COLO829 (cell line): ENCODE data around the gene UBASH3B.

Experiments used
- DNase-seq: peaks from one replicate; pipeline ENCODE4 v3.0.0; 2012; ENCODE audit warnings: low spot score

Gene UBASH3B

DNA sequence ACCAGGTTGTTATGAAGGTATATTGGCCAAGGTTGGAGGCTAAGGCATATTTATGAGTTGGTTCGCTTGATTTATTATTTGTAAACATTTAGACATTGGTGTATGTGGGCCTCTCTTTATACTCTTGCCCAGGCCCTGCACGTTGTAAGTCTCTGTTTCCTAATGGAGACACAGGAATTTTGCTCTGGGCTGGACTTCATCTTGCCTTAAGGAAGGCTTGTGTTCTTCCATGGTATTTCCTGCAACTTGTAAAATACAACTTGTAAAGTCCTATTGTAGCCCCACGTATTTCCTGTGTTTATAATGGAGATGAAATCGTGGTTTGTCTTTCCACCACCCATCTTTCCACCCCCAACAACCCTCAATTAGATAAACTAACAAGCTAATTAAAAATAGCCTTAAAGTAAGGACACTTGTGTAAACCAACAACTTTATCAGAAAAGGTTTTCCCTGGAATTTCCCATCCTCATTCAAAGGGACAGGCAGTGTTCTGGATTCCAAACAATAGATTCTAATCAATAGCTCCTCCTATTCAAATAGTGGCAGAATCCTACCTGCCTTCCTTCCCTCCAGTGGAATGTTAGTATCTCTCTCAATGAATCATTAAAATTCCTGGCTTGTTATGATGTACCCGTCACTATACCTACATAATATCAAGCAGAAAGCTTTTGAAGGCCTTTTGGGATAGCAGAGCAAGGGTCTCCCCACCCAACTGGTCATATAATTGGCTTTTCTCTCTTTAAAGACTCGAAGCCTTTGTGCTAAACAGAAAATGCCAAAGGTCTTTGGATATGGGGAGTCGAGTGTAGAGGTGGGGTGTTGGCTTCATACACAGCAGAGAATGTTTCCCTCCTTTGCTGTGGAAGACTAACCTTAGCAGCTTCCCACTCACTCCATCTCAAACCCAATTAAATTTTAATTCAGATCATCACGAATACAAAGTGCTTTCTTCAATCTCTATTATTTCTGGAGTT lies 77.1 kb downstream of the UBASH3B start:
- no peak for DNase-seq

GRCh38 chr11:122733318-122733717 lies 77.8 kb downstream of the UBASH3B start:
- no peak for DNase-seq

DNA sequence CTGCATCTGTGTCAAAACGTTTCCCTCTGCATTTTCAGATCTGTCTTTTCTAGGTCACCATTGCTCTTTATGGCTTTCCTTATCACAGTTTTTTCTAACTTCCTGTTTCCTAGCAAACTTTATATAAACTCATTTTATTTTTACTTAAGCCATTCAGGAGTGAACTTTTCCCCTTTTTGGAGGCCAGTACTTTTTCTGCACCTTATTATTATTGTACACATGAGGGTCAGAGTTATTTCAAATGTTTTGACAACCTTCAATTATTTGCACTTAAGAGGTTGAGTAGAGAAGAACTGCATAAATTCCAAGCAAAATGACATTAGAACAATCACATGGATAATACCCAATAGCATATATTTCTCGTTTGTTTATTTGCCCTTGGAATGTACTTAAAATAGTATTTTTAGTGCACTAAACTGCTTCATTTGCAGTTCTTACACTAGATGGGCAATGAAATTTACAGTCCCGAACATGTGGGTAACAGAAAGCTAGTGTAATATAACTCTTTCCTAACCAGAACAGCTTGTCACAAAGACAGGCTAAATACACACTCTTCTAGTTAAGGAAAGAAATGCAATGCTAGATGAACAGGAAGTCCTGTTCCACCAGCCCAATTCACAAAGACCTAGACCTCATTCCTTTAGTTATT lies 79.5 kb downstream of the UBASH3B start:
- no peak for DNase-seq

GRCh38 chr11:122737951-122738693 lies 82.6 kb downstream of the UBASH3B start:
- peak; percentile 76 for DNase-seq

- DNase-seq = no peak
Measured at GRCh38 chr11:122741613-122742300, 86.2 kb downstream of the UBASH3B start.

GRCh38 chr11:122742301-122743018 lies 86.9 kb downstream of the UBASH3B start:
- DNase-seq = no peak

- no peak for DNase-seq
Measured at GRCh38 chr11:122743097-122743741, 87.7 kb downstream of the UBASH3B start.

GRCh38 chr11:122743949-122744348 lies 88.4 kb downstream of the UBASH3B start:
- DNase-seq = no peak

GRCh38 chr11:122744357-122744756 lies 88.8 kb downstream of the UBASH3B start:
- DNase-seq = no peak

DNA sequence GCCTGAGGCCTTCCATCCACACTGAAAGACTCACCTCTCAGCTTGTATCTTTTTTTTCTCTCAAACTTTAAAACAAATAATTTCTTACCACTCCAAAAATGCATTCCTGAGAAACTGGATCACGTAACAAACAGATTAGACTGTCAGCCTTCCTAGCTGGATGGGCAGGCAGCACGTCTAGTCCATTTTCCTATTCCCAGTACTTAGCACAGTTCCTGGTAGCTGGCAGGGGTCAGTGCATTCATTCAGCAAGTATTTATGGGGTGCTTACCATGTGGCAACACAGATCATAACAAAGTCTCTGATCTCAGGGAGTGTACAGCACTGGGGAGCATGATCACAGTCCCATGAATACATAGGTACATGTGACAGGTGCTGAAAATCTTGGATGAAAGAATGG lies 89.6 kb downstream of the UBASH3B start:
- no peak for DNase-seq

DNA sequence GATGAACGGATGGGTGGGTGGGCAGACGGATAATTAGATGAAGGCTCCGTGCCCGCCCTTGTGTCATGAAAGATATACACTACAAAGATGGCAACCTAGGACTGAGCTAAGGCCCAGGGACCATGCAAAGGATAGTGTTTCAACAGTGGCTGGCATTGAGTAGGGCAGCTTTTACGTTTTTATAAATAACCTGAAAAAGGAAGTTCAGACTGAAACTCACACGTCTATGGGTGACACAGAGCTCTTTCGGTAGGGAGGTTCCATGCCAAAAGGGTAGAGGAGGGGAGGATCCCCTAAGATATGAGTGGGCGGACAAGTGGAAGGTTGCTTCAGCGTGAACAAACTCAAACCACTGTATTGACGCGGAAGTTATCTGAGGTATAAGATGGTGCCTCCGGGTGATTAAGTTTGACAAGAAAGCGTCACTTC lies 90.5 kb downstream of the UBASH3B start:
- DNase-seq = no peak

DNA sequence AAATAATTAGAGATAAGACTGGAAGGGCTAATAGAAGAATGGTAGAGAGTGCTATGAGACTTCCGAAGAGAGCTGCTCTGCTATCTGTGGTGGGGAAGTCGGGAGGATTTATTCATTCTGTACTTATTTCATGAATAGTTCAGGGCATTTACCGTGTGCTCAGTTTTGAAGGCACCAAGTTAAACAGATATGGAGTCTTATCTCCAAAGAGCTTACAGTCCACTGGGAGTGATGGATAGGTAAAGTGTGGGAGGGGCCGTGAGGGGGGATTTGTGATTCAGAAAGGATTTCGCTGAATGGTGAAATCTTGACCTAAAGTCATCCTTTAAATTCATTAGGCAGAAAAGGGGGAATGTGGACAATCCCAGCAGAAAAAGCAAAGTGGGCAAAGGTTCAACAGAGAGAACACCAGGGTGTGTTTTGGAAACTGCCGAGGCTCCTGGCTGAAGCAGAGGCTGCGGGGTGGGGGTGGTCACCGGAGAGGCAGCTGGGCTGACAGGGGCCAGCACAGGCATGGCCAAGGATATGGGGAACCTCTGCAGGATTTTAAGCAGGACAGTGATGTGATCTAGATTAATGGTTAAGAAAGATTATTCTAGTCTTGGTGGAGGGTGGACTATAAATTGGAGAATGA lies 91.2 kb downstream of the UBASH3B start:
- no peak for DNase-seq

DNA sequence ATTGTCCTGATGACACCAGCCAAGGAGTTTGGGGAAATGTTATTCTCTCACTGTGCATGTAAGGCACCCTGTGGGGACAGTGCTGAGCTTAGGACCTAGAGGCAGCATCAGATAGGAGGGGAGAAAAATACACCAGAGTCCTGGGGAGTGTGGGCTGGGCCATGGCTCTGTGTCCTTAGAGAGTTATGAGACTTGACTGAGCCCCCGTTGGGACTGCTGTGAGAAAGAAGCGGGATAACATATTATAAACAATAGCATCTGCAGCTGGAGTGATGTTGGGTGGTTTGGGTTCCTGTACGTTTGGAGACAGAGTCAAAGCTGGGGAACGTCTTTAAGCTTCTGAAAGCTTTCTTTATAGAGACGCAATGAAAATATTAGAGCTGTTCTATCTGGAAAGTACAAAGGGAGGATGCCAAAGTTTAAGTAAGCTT lies 91.8 kb downstream of the UBASH3B start:
- no peak for DNase-seq

- DNase-seq = peak; percentile 25
Measured at GRCh38 chr11:122749005-122749687, 93.6 kb downstream of the UBASH3B start.

GRCh38 chr11:122750049-122750448 lies 94.5 kb downstream of the UBASH3B start:
- no peak for DNase-seq

DNA sequence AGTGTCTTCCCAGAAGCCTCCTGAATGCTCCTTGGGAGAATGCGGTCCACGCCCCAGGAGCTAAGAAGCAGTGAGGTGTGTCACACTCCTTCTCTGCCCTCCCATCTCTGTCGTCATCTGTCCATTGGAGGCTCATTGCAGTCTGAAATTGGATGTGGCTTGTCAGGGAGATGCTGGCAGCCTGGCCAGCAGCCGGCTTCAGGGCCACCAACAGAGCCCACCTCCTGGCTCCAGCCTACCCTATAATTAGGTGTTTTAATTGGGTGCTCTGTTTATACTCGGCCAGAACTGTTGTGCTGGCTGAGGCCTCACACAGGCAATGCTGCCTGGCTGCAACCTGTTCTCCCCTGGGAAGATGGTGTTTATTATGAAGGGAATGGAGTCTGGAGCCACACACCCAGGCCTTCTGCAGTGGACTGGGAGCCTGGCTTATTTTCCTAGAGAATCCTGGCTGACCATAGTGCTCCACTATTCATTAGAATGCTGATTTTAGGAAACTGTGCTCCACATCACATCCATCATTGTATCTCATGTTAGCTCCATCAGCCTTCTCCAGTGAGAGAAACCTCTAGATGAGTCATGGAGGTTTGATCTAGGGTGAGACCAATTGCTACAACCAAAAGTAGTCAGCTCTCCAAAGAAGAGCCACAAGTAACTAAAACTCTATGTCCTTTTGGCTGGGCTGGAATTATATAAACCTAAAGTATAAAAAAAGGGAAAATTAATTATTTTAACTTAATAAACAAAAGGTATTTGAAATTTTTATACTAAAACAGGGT lies 96.0 kb downstream of the UBASH3B start:
- DNase-seq = no peak

GRCh38 chr11:122754028-122754427 lies 98.5 kb downstream of the UBASH3B start:
- DNase-seq = no peak

GRCh38 chr11:122754553-122755322 lies 99.2 kb downstream of the UBASH3B start:
- DNase-seq = peak; percentile 66
